BJ (cell line): ENCODE results near the gene LOXHD1. TPM values are rescaled to one million over a fixed set of nuclear protein-coding genes. Genes with fewer than 3 reads are reported as not detected.

Source experiments
- CTCF ChIA-PET: fragments of 350-600 bp; formaldehyde crosslinking; extraction: SDS; loops from one replicate; lab custom pipeline; 2021; ENCODE audit warnings: antibody characterized with exemption, inconsistent platforms; lab: Yijun Ruan, JAX
- POLR2A ChIA-PET: fragments of 300-600 bp; sonication (Branson Sonifier 250); formaldehyde crosslinking; extraction: SDS; loops from one replicate; lab custom pipeline; 2021; ENCODE audit warnings: antibody characterized with exemption; lab: Charles Lee
- DNase-seq: peaks from one replicate; pipeline ENCODE4 v3.0.0-alpha.2; 2011; ENCODE audit warnings: low read depth
- H3K27me3 ChIP-seq: 2 replicates; pipeline ENCODE4 v1.6.0; 2011; ENCODE audit warnings: low read length; ENCODE audit not compliant: control insufficient read depth, insufficient read depth
- H3K36me3 ChIP-seq: 2 replicates; pipeline ENCODE4 v1.5.1; 2011; ENCODE audit warnings: low read length; ENCODE audit not compliant: control insufficient read depth, insufficient read depth
- H3K4me3 ChIP-seq: 2 replicates; pipeline ENCODE4 v1.5.1; 2011; ENCODE audit warnings: low read depth, mild to moderate bottlenecking, control low read depth, low read length
- CTCF ChIP-seq: IDR thresholded peaks from 2 replicates; pipeline ENCODE4 v1.5.1; 2011; ENCODE audit warnings: low read depth, mild to moderate bottlenecking, control low read depth, inconsistent platforms, low read length, moderate library complexity; ENCODE audit not compliant: insufficient read depth
- polyA plus RNA-seq: library from polyadenylated mRNA; depleted of rRNA; stranded (reverse); fragments of >200 nt; gene quantifications from 2 replicates; pipeline ENCODE4 v1.2.3, GENCODE V29; 2011

The LOXHD1 gene
- polyA plus RNA-seq, 1 experiment = not detected

DNA sequence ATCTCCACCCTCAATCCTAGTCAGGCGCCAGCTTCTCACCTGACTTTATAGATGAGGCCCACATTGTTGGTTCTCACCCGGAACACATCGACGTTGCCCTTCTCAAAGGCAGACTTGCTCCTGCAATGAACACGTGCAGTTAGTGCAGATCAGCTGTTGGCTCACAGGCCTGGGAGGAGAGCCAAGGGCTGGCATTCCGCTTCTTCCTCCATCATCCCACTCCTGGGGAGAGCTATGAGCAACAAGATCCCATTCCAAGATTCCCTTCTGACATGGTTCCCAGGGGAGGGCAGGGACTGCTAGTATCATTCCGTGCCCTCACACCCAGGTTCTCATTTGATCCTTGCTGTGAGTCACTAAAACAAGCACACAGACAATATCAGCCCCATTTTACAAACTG, 15.1 kb downstream of the LOXHD1 start:
- CTCF ChIA-PET = no interaction called here
- no peak for DNase-seq
- Histone ChIP-seq H3K36me3 (no peaks in the 10 kb centered on the region), H3K4me3 (no peak overlapping the region), H3K27me3 (no peaks in the 10 kb centered on the region; the same call in 1 of the 2 replicates)
- no peak for TF ChIP-seq CTCF
- POLR2A ChIA-PET = no interaction called here

- CTCF ChIA-PET = interaction anchor here (1.4 kb wide), 1 partner anchor 9 kb away, joined by 6 read pairs; no protein-coding TSS in a partner anchor
- no peak for TF ChIP-seq CTCF
- Histone ChIP-seq H3K27me3 (no peaks in the 10 kb centered on the region; the same call in 1 of the 2 replicates), H3K4me3 (no peak overlapping the region), H3K36me3 (no peaks in the 10 kb centered on the region)
- no peak for DNase-seq
- POLR2A ChIA-PET = no interaction called here
These were observed 17.6 kb downstream of the LOXHD1 start for GRCh38 chr18:46639386-46639785.

- no peaks in the 10 kb centered on the region for H3K27me3 ChIP-seq
- CTCF ChIA-PET = no interaction called here
- POLR2A ChIA-PET = no interaction called here
These were observed 20.9 kb downstream of the LOXHD1 start for GRCh38 chr18:46636040-46636630.

GRCh38 chr18:46632401-46633071, 24.5 kb downstream of the LOXHD1 start:
- POLR2A ChIA-PET = no interaction called here
- CTCF ChIA-PET = interaction anchor here (1.0 kb wide), 1 partner anchor 26 kb away, joined by 4 read pairs; no protein-coding TSS in a partner anchor
- Histone ChIP-seq H3K27me3 (no peaks in the 10 kb centered on the region), H3K4me3 (no peak overlapping the region), H3K36me3 (no peaks in the 10 kb centered on the region)
- TF ChIP-seq CTCF = no peak
- no peak for DNase-seq

More at GRCh38 chr18:46636040-46636630, 20.9 kb downstream of the LOXHD1 start:
- no peak for TF ChIP-seq CTCF
- Histone ChIP-seq H3K36me3 (no peaks in the 10 kb centered on the region), H3K4me3 (no peak overlapping the region)
- DNase-seq = no peak

DNA sequence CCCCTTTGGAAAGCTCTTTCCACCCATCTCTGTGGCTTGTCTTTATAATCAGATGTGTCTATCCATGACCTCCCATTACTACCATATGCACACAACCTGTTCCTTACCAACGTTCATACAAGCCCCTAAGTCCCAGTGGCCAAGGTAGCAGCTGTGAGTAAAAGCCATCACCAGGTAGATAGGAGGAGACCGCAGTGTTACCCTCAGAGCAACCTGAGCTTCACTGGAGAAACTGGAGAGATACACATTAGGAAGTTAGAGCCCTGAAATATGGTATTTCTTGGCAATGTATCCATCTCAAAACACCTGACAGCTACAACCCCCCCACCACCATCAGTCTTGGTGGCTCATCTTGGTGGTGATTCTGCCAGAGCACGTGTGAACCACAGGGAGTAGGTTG, 26.0 kb downstream of the LOXHD1 start:
- Histone ChIP-seq H3K4me3 (no peak overlapping the region), H3K36me3 (no peaks in the 10 kb centered on the region), H3K27me3 (no peaks in the 10 kb centered on the region)
- no peak for DNase-seq
- TF ChIP-seq CTCF = no peak
- CTCF ChIA-PET = interaction anchor here (0.9 kb wide), 1 partner anchor 27 kb away, joined by 3 read pairs; no protein-coding TSS in a partner anchor
- POLR2A ChIA-PET = no interaction called here
